ENCODE results near the gene PLEKHN1. TPM values are rescaled to one million over a fixed set of nuclear protein-coding genes. Genes with fewer than 3 reads are reported as not detected.

Gene PLEKHN1
- total and polyA plus RNA-seq, 3 experiments from 2014 or later, result 0.49 to 3.5 (median 2.7) TPM

Other genes starting within 250 kb of the PLEKHN1 start
- gene SAMD11, start 42.6 kb upstream of the PLEKHN1 start, total RNA-seq, result not detected
- 0.20 TPM for gene SAMD11, start 42.6 kb upstream of the PLEKHN1 start, polyA plus RNA-seq
- 100 to 1,000 TPM; 175 to 187 TPM for gene NOC2L, start 7.2 kb upstream of the PLEKHN1 start, total RNA-seq
- 72.3 TPM for gene NOC2L, start 7.2 kb upstream of the PLEKHN1 start, polyA plus RNA-seq
- gene KLHL17, start 5.9 kb upstream of the PLEKHN1 start, total RNA-seq, result 10 to 100 TPM; 27.6 to 28.6 TPM
- gene KLHL17, start 5.9 kb upstream of the PLEKHN1 start, polyA plus RNA-seq, result 1.4 TPM
- not detected for gene PERM1, start 15.6 kb downstream of the PLEKHN1 start, total RNA-seq
- gene PERM1, start 15.6 kb downstream of the PLEKHN1 start, polyA plus RNA-seq, result not detected
- under 1 TPM; 0.24 to 0.62 TPM for gene HES4, start 33.6 kb downstream of the PLEKHN1 start, total RNA-seq
- not detected for gene HES4, start 33.6 kb downstream of the PLEKHN1 start, polyA plus RNA-seq
- 10 to 100 TPM; 16.9 to 20.4 TPM for gene ISG15, start 47.0 kb downstream of the PLEKHN1 start, total RNA-seq
- gene ISG15, start 47.0 kb downstream of the PLEKHN1 start, polyA plus RNA-seq, result 250 TPM
- gene AGRN, start 53.6 kb downstream of the PLEKHN1 start, total RNA-seq, result 1 to 10 TPM; 7.1 to 8.0 TPM
- gene AGRN, start 53.6 kb downstream of the PLEKHN1 start, polyA plus RNA-seq, result not detected
- not detected for gene RNF223, start 107.8 kb downstream of the PLEKHN1 start, total RNA-seq
- gene RNF223, start 107.8 kb downstream of the PLEKHN1 start, polyA plus RNA-seq, result not detected
- gene C1orf159, start 149.6 kb downstream of the PLEKHN1 start, total RNA-seq, result 10 to 100 TPM; 18.7 to 20.8 TPM
- 7.9 TPM for gene C1orf159, start 149.6 kb downstream of the PLEKHN1 start, polyA plus RNA-seq
- gene TTLL10, start 207.4 kb downstream of the PLEKHN1 start, total RNA-seq, result not detected
- not detected for gene TTLL10, start 207.4 kb downstream of the PLEKHN1 start, polyA plus RNA-seq
- 10 to 100 TPM; 91.0 to 97.1 TPM for gene TNFRSF18, start 240.1 kb downstream of the PLEKHN1 start, total RNA-seq
- gene TNFRSF18, start 240.1 kb downstream of the PLEKHN1 start, polyA plus RNA-seq, result 2.0 TPM
- gene TNFRSF4, start 247.7 kb downstream of the PLEKHN1 start, total RNA-seq, result 100 to 1,000 TPM; 180 to 193 TPM
- gene TNFRSF4, start 247.7 kb downstream of the PLEKHN1 start, polyA plus RNA-seq, result 1.9 TPM

All from CD8-positive, alpha-beta memory T cell (primary cell).